ENCODE measurements around the gene DOCK11. TPM values are rescaled to one million over a fixed set of nuclear protein-coding genes. Genes with fewer than 3 reads are reported as not detected.

Gene DOCK11
- total RNA-seq, 1 experiment from 2014 or later = 3.0 TPM

DNA sequence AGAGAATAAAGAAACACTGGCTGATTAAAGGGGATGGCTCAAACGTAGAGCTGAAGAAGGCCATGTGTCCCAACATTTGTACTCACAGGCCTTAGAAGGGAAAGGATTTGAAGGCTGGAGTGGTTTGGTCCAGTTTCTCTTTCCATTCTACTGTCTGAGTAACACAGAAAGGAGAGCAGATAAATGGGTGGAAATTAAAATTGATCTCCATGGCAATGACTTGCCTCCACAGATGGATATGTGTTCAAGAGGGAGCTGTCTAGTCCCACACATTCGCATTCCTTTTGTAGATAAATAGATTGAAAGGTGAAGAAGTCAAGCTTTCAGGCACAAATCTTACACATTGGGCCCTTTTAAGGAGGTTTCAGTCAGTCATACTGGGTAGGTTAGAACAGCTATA, 74.6 kb downstream of the DOCK11 start:
- no TSS peak for BruUV-seq (replicated peaks)
- no peak for ATAC-seq

DNA sequence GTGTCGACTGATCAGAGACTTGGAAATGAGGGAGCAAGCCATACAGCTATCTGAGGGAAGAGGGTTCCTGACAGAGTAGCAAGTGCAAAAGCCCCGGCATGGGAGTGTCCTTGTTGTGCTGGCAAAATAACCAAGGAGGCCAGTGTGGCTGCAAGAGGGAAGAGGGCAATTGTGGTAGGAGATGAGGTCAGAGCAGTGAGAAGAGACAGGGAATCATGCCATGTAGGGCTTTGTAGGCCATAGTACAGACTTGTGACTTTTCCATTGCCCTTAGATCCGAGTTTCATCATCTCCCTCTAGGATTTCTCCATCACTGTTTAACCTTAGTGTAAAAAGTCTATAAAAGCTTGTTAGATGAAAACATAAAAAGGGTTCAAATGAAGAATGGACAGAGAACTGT, 76.2 kb downstream of the DOCK11 start:
- H2AFZ ChIP-seq (ENCODE audit: low read length) = no peak overlapping the region
- no peak overlapping the region for H3K4me2 ChIP-seq (ENCODE audit: low read length)
- H3F3A ChIP-seq (ENCODE audit: low read length, unreplicated experiment) = no peaks in the 10 kb centered on the region
- intact Hi-C loops (cut with micrococcal nuclease) = no loop called here
- H3K9me2 ChIP-seq (replicated peaks; ENCODE audit: low read length) = no peaks in the 10 kb centered on the region
- H3K9ac ChIP-seq (ENCODE audit: low read length) = no peak overlapping the region
- H4K20me1 ChIP-seq (ENCODE audit: low read length) = no peaks in the 10 kb centered on the region
- H3K27ac ChIP-seq (ENCODE audit: low read length) = no peak overlapping the region
- ChIA-PET POLR2A (ENCODE audit: unreplicated experiment) (no interaction called here), CTCF (no interaction called here)
- no peak overlapping the region for H3K4me3 ChIP-seq (ENCODE audit: low read length)
- H3K36me3 ChIP-seq (ENCODE audit: low read depth, low read length) = no peaks in the 10 kb centered on the region
- H3K79me2 ChIP-seq (ENCODE audit: low read length) = no peaks in the 10 kb centered on the region
- H3K9me3 ChIP-seq (ENCODE audit: low read length) = no peaks in the 10 kb centered on the region
- no peak for ATAC-seq
- BruUV-seq (replicated peaks) = no TSS peak
- H3K27me3 ChIP-seq (ENCODE audit: low read length) = no peaks in the 10 kb centered on the region
- TF ChIP-seq, protein P1, sequence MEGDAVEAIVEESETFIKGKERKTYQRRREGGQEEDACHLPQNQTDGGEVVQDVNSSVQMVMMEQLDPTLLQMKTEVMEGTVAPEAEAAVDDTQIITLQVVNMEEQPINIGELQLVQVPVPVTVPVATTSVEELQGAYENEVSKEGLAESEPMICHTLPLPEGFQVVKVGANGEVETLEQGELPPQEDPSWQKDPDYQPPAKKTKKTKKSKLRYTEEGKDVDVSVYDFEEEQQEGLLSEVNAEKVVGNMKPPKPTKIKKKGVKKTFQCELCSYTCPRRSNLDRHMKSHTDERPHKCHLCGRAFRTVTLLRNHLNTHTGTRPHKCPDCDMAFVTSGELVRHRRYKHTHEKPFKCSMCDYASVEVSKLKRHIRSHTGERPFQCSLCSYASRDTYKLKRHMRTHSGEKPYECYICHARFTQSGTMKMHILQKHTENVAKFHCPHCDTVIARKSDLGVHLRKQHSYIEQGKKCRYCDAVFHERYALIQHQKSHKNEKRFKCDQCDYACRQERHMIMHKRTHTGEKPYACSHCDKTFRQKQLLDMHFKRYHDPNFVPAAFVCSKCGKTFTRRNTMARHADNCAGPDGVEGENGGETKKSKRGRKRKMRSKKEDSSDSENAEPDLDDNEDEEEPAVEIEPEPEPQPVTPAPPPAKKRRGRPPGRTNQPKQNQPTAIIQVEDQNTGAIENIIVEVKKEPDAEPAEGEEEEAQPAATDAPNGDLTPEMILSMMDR (conservative IDR thresholded peaks at IDR 0.05; ENCODE audit: low read depth, low read length) = no peak
- TF ChIP-seq EZH2 (IDR thresholded peaks at IDR 0.05; ENCODE audit: low read length, unreplicated experiment) (no peak), EZH2phosphoT487 (IDR thresholded peaks at IDR 0.05; ENCODE audit: borderline replicate concordance, low read length) (no peak)
- no peak for DNase-seq
- H3K4me1 ChIP-seq (ENCODE audit: insufficient read depth, low read length) = no peaks in the 10 kb centered on the region

More for the DNA sequence above, 74.6 kb downstream of the DOCK11 start:
- DNase-seq = no peak
- Histone ChIP-seq H3F3A (ENCODE audit: low read length, unreplicated experiment) (no peaks in the 10 kb centered on the region), H4K20me1 (ENCODE audit: low read length) (no peaks in the 10 kb centered on the region), H3K27me3 (ENCODE audit: low read length) (no peaks in the 10 kb centered on the region), H3K9me3 (ENCODE audit: low read length) (no peaks in the 10 kb centered on the region), H3K36me3 (ENCODE audit: low read depth, low read length) (no peaks in the 10 kb centered on the region), H3K79me2 (ENCODE audit: low read length) (no peaks in the 10 kb centered on the region), H3K4me3 (ENCODE audit: low read length) (no peak overlapping the region), H2AFZ (ENCODE audit: low read length) (no peak overlapping the region), H3K27ac (ENCODE audit: low read length) (no peak overlapping the region), H3K9me2 (replicated peaks; ENCODE audit: low read length) (no peaks in the 10 kb centered on the region), H3K4me2 (ENCODE audit: low read length) (no peak overlapping the region), H3K4me1 (ENCODE audit: insufficient read depth, low read length) (no peaks in the 10 kb centered on the region), H3K9ac (ENCODE audit: low read length) (no peak overlapping the region)
- ChIA-PET CTCF (no interaction called here), POLR2A (ENCODE audit: unreplicated experiment) (no interaction called here)
- intact Hi-C loops (cut with micrococcal nuclease) = no loop called here
- TF ChIP-seq EZH2 (IDR thresholded peaks at IDR 0.05; ENCODE audit: low read length, unreplicated experiment) = no peak
- no peak for TF ChIP-seq EZH2phosphoT487 (IDR thresholded peaks at IDR 0.05; ENCODE audit: borderline replicate concordance, low read length)
- TF ChIP-seq, protein P1 (conservative IDR thresholded peaks at IDR 0.05; ENCODE audit: low read depth, low read length) = no peak

DNA sequence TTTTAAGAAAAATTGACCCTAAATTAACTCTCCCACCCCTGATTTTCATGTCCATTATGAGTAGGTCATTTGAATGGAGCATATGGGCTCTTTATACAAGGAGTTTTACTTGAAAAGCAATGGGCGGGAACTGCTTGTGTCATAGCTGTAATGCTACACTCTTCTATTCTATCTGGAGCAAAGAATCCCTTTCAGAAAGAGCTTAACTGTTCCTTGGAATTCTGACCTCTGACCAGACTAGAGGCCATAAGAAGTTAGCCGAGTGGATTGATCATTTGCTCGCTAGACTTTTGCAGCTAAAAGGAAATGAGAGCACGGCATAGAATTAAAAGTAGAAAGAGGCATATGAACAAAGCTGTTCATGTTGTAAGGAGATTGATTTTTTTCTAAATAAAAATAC, 79.1 kb downstream of the DOCK11 start:
- no peak overlapping the region for H3K4me3 ChIP-seq (ENCODE audit: low read length)
- POLR2A ChIA-PET (ENCODE audit: unreplicated experiment) = interaction anchor here (0.5 kb wide), 1 partner anchor 74 kb away, joined by 4 read pairs; no protein-coding TSS in a partner anchor
- ATAC-seq (no peak), DNase-seq (no peak)
- H4K20me1 ChIP-seq (ENCODE audit: low read length) = no peaks in the 10 kb centered on the region
- no peaks in the 10 kb centered on the region for H3K36me3 ChIP-seq (ENCODE audit: low read depth, low read length)
- no peaks in the 10 kb centered on the region for H3K27me3 ChIP-seq (ENCODE audit: low read length)
- H3K4me1 ChIP-seq (ENCODE audit: insufficient read depth, low read length) = no peaks in the 10 kb centered on the region
- H3F3A ChIP-seq (ENCODE audit: low read length, unreplicated experiment) = no peaks in the 10 kb centered on the region
- no TSS peak for BruUV-seq (replicated peaks)
- no peak overlapping the region for H3K9ac ChIP-seq (ENCODE audit: low read length)
- H3K27ac ChIP-seq (ENCODE audit: low read length) = no peak overlapping the region
- no peaks in the 10 kb centered on the region for H3K9me3 ChIP-seq (ENCODE audit: low read length)
- CTCF ChIA-PET = no interaction called here
- H3K4me2 ChIP-seq (ENCODE audit: low read length) = no peak overlapping the region
- no peak overlapping the region for H2AFZ ChIP-seq (ENCODE audit: low read length)
- intact Hi-C loops (cut with micrococcal nuclease) = no loop called here
- TF ChIP-seq EZH2 (IDR thresholded peaks at IDR 0.05; ENCODE audit: low read length, unreplicated experiment) = no peak
- no peaks in the 10 kb centered on the region for H3K79me2 ChIP-seq (ENCODE audit: low read length)
- no peaks in the 10 kb centered on the region for H3K9me2 ChIP-seq (replicated peaks; ENCODE audit: low read length)
